GM19397 (cell line): ENCODE measurements around the gene CDK6.
A peak's percentile ranks its signal among the peaks of the same experiment; 100 is the strongest.

Experiments
- ATAC-seq: cut with Tn5 transposase; IDR thresholded peaks from one replicate; pipeline ENCODE4 v1.9.1; 2021; ENCODE audit warnings: mild to moderate bottlenecking, moderate library complexity; ENCODE audit not compliant: unreplicated experiment

CDK6 gene

DNA sequence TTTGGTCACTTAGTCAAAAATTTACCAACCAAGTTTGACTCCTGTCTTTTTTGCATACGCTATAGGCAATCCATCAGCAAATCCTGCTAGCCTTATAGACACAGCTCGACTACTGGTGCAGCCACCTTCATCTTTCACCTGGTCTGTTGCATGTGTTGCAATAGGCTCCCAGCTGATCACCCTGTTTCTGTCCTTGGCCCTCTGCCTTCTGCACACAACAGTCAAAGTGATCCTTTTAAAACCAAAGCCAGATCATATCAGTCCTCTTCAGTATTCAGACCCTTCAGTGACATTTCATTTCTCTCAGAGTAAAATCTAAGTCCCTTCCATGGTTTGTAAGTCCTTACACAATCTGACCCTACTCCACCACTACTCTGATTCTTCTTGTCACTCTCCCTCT lies 10.9 kb upstream of the CDK6 start:
- no peak for ATAC-seq

DNA sequence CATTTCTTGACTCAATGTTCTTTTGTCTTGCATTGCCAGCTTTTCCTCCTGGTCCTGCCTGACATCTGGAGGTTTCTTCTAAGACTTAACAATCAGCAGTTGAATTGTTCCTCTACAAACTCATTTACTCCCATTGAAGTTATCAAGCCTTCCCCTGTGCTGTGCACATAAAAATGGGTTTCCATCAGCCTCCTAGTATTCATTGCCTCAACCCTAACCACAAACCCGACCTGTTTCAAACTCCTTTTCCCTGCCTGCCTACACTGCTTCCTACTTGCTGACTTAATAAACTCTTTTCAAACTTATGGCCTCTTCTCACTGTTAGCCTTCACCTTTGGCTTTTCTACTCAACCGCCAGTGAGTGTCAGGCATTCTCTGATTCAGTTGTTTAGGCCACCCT lies 9.4 kb upstream of the CDK6 start:
- ATAC-seq: no peak

DNA sequence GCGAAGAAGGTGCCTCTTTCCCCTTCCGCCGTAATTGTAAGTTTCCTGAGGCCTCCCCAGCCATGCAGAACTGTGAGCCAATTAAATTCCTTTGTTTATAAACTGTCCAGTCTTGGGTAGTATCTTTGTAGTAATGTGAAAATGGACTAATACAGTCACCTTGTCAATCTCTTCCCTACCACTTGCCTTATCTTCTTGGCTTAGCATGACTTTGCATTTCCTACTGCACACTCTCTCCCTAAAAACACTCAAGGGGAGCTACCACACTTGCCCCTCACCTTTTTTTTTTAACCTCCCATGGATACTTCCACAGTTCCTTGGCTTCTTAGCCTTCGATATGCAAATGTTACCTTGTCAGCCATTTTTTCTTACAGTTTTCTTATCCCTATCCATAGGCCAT lies 7.4 kb upstream of the CDK6 start:
- ATAC-seq: no peak

DNA sequence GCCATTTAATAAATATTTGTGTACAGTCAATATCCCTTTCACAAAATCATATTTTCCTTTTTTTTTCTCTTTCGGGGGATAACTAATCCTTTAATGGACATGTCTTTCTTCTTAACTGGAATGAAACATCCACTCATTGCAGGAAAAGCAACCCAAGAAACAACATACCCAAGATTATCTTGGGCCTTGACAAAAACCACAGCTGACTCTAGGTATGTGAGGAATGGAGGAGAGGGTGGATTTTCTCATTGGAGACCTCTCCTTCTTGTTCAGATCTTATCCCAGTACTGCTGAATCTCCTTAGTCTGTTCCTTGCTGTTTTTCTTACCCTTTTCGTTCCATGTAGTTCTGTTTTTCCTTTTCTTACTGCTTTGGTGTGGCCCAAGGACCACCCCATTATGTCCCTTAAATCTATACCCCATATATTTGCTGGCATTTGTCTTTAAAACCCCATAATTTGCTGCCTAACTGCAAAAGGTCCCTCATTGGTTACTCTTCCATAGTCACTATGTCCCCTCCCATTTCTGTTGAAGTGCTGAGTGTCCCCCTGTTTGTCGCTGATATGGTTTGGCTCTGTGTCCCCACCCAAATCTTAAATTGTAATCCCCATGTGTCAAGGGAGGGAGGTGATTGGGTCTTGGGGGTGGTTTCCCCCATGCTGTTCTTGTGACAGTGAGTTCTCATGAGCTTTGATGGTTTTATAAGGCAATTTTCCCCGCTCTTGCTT lies 6.8 kb upstream of the CDK6 start:
- ATAC-seq: no peak

DNA sequence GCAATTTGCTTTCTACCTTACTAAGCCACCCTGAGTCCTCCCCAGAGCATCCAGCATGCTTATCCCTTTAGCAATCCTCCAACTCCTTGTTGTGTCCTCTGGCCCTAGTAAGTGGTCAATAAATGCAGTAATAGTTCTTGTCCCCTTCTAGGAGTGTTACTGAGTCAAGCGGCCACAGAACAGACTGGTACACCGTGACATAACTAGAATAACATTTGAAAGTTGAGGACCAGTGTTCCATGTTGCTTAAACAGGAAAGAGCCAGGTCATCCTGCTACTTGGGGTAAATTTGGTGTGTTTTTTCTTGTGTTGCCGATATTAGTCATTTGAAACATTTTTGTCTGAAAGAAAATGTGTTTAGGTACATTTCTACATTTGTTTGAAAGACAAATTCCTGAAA lies 4.8 kb upstream of the CDK6 start:
- no peak for ATAC-seq

DNA sequence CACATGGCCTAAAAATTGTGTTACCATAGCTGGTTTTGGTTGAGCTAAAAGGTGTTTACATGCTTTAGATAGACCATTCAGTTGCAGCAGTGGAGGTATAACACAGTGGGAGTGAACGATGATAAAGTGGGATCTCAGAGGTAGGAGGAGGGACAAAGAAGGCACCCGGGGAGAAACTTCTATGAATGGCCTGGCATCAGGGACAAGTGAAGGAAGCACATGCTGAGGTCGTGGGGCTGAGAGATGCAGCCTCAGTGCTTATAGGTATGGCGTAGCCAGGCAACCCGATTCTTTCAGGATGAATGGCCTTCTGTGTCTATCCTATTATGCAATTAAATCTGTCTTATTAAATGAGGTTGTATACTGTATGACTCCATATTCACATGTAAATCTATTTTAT lies 3.9 kb upstream of the CDK6 start:
- ATAC-seq: no peak

DNA sequence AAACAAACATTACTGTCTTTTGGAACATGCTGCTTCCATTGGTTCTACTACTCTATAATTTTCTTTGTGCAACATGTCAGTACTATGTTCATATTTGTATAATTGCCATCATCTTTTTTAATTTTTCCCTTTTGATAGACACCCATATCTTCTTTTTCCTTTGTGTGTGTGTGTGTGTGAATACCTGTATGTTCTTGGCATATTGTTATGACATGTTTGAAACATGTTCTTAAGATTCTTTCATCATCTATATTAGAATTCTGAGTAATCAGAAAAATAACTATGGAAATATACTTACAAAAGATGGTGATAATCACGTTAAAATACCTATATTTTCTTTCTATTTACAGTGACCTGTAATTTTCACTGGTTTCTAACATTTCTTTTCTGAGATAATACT lies 3.5 kb upstream of the CDK6 start:
- ATAC-seq: no peak

DNA sequence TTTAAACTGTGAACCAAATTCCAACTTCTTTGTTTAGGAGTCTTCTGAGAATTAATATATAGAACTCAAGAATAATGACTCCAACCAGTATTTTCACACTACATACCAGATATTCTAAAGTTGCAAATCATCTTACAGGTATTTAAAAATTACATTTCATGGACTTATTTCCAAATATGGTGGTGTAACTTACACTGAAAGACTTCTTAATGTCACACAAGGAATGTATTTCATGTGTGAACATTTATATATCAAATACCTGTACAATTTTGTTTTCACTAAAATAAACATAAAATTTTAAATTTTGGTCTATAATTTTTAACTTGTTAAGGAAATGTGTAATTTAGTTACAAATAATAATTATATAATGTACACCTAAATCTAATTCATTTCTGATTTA lies 2.6 kb upstream of the CDK6 start:
- no peak for ATAC-seq

DNA sequence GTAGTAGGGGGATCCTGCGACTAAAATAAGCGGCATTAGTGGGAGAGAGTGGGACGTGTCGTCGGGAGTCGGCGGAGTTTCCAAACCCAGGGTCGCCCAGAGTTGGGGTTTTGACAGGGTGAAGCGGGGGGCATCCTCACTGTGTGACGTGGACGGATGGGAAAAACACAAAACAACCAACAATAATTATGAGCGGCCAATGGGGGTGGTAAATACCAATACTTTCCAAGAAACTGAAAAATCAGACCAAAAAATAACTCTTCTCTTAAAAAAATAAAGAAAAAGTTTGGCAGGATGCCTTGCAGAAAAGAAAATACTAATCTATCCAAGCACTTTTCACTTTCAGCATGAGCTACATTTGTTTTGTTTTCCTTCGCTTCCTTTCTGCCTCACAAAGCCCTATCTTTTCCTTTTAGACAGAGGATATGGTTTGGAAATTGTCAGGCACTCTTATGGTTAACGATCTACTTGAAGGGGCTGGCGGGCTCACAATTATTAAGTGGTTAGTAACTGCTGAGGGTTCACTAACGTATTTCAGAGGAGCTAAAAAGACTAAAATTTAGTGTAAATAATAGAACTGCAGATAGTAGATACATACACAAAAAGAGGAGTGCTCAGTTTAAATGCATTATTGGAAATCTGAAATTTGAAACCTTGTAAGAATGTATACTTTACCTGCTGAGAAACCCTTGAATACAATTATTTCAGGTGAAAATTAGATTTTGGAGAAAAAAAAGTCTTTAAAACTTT lies 802 bp upstream of the CDK6 start:
- ATAC-seq: no peak

DNA sequence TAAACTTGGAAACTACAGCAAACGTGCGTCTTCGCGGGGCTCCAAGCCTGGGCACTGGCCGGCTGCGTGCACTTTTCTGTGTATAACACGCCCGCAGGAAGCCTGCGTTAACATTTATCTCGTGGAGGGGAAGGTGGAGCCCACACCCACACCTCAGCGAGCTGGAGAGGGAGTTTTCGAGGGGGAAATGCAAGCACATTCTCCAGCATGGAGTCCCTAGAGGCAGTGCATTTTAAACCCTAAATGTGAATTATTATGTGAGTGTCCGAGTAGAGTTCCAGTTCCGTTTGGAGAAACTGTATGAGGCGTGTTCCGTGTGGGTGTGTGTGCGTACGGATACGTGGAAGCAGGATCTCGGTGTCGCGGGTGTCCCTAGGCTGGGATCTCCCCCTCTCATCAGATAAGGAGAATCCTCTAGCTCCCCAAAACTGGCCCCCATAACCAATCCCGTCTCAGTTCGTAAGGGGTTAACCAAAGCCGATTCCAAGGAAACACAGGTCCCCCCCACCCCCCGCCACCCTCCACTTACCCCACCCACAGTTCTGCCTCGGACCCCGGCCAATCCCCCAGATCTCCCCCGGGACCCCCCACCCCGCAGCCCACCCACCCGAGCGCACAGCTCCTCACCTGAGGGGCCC lies 403 bp downstream of the CDK6 start:
- ATAC-seq: no peak

DNA sequence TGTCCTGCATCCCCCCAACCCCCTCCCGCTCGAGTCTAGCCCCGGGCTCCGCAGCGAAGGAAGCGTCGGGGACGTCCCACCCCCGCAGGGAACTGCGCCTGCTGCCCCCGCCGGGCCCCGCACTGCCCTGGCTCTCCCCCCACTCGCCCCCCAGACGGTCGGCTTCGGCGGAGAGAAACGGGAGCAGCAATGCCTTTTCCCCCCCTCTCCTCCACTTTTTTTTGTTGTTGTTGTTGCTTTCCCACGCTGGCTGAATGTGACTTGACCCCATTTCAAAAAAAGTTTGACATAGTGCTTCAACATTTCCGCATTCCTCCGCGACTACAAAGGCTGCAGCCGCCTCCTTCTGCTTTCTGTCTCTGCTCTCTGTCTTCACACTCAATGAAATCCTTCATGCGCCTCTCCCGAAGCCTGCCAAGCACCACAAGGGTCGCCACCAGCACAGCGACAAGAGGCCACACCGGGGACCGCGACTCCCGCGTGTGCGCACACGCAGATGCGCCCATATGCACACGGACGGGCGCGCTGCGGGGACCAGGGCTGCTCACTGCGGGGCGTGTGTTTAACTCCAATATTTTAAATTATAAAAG lies 1.0 kb downstream of the CDK6 start:
- ATAC-seq: no peak

DNA sequence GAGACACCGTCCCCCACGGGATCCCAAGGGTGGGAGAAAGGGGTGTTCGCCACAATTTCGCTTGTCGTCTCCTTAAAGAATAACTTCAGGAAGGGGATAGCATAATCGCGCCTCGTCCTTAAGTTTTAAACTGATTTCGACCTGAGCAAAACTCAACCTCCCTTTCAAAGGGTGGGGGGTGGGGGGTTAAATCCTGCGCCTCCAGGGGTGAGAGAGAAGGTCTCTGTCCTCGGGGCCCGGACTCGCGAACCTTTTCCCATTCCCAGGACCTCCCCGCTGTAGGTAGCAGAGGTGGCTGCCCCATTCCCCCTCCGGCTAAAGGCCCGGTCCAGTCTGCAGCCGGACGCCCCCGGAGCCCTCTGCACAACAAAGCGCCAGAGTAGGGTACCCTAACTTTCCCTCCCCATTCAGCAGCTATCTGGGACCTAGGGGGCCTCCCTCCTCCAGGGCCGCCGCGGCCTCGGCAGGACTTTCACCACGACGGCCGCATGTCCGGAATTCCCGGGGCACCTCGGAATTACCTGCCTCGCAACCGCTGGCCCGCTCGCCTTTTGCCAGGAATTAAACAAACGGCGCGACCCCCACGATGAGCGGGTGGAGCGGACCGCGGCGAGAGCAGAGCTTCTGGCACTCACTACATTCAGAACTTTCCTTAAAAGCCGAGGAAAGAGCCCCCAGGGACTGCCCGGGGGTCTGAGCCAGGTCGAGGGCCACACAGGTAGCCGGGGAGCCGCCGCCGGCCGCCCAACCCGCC lies 1.7 kb downstream of the CDK6 start:
- no peak for ATAC-seq

DNA sequence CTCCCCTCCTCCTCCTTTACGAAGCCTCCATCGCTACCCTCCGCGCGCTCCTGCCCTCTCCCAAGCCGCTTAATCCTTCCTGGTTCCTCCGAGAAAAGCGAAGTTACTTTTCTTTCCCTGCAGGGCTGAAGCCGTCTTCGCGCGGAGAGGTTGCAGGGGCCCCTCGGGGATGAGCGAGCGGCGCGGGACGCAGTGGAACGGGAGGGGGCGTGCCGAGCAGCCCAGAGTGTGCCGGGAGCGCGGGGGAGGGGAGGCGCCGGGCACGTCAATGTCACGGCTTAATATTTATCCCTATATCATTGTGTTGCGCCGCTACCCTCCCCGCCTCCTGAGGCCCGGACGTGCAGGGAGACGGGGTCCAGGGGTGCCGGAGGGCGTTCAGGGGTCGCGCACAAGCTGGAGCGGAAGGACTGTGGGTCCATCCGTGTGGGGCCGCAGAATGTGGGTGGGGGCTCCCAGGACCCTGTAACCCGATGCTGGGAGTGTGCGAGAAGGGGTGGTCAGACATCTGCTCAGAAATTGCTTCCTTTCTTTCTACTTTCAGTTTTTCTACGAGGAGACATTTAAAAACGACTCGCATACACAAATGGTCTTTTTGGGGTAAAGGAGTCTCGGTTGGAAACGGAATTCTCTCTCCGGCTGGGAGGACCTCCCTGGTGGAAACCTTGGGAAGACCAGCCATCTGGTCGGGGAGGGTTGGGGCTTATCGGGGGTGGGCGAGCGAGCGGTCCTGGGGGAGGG lies 2.4 kb downstream of the CDK6 start:
- ATAC-seq: peak; percentile 51

DNA sequence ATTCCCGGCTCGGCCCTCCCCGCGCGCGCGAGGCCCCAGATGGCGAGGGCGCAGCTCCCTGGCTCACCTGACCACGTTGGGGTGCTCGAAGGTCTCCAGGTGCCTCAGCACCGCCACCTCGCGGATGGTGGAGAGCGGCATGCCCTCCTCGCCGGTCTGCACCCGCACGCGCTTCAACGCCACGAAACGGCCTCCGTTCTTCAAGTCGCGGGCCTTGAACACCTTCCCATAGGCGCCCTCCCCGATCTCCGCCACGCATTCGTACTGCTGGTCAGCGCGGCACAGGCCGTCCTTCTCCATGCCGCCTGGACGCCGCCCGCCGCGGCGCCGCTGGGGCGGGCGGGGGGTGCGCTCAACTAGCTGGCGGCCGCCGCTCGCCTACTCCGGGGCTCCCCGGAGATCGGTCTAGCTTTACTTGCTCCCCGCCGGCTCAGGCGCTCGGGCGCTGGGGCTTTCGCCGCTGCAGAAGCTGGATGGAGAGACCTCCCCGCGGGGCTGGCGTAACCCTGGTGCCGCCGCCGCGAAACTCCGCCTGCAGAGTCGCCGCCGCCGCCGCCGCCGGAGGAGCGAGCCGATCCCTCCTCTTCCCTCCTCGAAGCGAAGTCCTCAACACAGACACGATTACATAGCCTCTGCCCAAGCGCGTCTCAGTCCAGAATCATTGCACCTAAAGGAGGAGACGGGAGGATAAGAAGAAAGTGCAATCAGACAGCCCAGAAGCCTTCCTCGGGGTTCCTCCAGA lies 3.2 kb downstream of the CDK6 start:
- ATAC-seq: peak; percentile 58

DNA sequence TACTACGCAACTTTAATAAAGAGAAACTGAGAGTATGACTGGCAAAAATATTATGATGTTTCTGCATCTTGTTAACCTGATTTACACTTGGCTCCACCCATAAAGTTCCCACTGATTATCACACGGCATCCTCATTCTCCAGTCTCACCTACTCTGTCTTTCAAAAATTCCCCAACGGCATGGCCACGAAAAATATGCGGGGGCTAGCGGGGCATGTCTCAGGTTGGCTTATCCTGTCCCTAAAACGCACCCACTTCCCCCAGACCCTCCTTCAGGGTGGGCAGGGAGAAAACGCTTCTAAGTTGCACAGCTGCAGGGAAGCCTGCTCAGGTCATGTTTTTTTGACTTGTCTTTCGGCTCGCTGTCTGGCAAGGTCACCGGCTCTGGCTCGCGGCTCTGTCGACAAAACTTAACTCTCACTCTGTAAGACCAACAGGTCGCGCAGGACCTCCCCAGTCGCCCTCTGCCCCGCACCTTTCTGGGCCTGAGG lies 3.8 kb downstream of the CDK6 start:
- peak; percentile 0 for ATAC-seq

DNA sequence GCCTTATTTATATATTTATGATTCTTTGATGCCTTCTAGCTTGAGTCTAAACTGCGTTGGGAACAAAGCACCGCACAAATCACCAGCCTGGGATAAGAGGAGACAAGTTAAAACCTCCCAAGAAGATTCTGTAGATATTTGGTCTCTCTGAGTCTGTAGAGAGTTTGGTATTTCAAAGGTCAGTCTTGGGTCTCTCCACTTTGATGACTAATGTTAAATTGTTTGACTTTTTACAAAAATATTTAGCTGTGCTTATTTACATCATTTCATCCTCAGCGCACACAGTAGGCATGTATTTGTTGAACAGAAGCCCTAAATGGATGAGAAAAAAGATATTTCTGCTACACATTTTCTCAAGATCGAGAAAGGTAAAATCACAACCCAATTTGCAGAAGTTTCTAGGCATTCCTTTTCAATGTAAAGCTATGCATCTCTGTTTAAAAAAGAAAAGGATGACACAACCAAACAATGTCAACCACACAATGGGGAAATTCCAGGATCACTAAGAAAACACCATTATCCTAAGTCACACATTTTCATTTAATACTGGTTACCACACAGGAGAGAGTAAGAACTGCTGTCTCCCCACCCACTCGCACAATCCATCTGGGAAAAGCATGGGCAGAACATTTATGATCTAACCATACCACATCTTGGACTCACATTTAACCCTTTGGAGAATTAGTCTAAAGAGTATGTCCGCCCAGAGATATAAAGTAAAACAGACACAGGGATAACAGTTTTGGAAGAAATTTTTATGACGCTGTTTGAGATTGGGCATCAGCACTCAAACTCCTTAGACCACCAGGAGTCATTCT lies 4.4 kb downstream of the CDK6 start:
- no peak for ATAC-seq

DNA sequence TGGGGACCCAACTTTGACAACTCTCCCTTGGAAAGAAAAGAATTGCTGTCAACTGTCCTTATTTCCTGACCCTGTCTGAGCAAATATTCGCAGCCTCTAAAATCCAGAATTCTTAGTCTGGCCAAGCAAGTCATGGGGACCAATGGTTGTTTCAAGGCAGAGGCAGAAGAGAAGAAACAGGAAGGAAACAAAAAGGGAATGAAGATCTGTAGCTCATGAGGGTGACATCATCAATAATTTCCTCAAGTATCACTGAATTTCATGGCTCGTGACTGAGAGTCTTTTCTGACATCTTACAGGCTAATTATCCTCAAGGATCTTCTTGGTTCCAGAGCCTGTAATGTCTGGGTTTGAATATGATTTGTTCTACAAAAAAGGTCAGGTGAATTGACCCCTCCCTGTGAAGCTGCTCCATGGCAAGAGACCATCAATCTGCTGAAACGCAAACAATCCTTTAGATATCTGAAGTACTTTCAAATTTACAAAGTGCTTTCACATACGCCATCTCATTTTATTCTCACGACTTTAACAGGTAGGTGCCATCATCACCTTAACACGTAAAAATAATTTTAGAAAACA lies 5.8 kb downstream of the CDK6 start:
- ATAC-seq: no peak

DNA sequence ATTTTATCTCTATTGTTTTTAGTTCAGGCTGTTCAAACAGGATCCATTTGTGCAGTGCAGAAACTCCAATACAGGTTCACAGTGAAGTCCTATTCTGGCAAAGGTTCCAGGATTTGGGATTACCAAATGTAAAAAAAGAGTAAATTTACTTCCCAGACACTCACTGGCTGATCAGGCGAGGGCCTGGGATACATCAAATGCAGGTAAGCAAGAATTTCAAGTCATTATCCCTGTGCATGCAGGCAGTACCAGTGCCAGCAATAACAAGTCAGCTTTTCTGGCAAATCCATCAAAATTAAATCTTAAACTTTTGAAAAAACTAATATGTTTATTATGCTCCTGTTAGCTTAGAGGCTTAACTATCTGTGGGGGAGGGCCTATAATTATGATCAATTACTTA lies 6.3 kb downstream of the CDK6 start:
- ATAC-seq: no peak
